SK-N-SH treated with all-trans-retinoic acid at 6 μM for 48 hours (cell line): ENCODE measurements around the gene COG2.

Source experiments
- RARB ChIP-seq: fragments of 250-450 bp; sonication (Bioruptor Pico); IDR thresholded peaks from 2 replicates; pipeline ENCODE4 v1.8.0; 2021; ENCODE audit warnings: mild to moderate bottlenecking, moderate library complexity
- ZC3H10 ChIP-seq: fragments of 250-450 bp; sonication (Bioruptor Pico); IDR thresholded peaks from 2 replicates; pipeline ENCODE4 v1.5.1; 2021; ENCODE audit warnings: mild to moderate bottlenecking, moderate library complexity
- TF ChIP-seq, protein P1 (sequence below): fragments of 250-450 bp; sonication (Bioruptor Pico); IDR thresholded peaks from 2 replicates; pipeline ENCODE4 v1.5.1; 2021; ENCODE audit warnings: mild to moderate bottlenecking, moderate library complexity

DNA sequence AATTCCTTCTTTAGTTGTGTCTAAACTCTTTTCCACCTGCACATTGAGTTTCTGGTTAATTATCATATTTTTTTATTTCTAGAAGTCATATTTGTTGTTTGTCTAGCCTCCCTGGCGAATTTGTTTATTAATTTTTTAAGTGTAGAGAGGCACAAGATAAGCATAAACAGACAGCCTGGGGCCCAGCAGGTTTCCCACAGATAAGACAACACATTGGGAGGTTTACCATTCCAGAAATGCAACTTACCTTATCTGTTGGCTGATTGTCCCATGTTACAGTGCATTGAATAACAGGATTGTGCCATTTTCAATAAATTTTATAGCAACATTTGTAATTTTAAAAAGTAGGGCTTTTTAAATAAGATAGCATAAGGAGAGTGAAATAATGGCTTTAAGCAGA lies 34.9 kb downstream of the COG2 start:
- TF ChIP-seq RARB (CRISPR knock-in tag) (no peak), ZC3H10 (no peak)
- TF ChIP-seq, protein P1, sequence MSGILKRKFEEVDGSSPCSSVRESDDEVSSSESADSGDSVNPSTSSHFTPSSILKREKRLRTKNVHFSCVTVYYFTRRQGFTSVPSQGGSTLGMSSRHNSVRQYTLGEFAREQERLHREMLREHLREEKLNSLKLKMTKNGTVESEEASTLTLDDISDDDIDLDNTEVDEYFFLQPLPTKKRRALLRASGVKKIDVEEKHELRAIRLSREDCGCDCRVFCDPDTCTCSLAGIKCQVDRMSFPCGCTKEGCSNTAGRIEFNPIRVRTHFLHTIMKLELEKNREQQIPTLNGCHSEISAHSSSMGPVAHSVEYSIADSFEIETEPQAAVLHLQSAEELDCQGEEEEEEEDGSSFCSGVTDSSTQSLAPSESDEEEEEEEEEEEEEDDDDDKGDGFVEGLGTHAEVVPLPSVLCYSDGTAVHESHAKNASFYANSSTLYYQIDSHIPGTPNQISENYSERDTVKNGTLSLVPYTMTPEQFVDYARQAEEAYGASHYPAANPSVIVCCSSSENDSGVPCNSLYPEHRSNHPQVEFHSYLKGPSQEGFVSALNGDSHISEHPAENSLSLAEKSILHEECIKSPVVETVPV (CRISPR knock-in tag): no peak
